GM15510 (cell line): ENCODE data around the gene IL20RB.

Source experiments
- POLR2A ChIP-seq: IDR thresholded peaks from 3 replicates; pipeline ENCODE4 v1.6.1; 2011; ENCODE audit warnings: borderline replicate concordance; ENCODE audit not compliant: insufficient read length; ENCODE audit errors: extremely low read depth

IL20RB gene

DNA sequence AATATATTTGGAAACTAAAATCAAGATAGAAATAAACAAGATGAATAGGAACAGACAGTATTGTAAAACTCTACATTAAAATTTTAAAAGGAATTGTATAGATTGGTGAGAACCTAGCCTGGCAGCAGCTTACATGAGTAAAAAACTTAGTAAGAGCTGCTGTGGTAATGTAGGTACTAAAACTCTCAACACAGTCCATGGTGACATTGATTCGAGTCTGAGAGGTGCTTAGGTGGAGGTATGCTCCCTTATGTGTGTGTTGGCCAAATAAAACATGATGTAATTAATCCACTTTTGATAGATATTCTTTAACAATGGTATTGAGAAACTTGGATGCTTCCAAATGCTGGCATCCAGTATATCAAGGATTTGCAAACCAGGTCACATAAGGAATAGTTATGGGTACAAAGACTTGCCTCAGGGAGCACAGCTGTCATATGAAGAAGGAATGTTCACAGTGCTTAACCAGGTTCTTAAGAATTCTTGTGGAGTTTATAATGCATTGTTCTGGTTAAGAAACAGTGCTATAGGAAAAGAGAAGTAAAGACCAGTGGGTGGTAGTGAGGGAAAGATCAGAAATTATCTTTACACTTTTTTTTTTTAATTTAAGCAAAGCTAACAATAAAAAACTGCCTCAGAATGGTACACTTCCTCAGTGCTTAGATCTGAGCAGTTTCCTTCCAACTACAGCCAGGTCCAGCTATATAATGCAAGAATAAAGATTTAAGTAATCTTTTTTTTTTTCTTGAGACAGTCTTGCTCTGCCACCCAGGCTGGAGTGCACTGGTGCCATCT is 24.6 kb upstream of the IL20RB start:
- no peak for TF ChIP-seq POLR2A

DNA sequence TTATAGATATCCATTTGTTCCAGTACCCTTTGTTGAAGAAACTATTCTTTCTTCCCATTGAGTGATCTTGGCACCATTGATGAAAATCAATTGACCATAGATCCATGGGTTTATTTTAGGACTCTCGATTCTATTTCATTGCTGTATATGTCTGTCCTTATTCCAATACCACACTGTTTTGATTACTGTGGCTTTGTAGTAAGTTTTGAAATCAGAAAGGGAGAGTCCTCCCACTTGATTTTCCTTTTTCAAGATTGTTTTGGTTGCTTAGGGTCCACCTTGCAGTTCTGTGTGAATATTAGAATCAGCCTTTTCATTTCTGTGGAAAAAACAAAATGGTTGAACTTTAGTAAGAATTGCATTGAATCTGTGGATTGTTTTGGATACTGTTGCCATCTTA is 20.6 kb upstream of the IL20RB start:
- no peak for TF ChIP-seq POLR2A

DNA sequence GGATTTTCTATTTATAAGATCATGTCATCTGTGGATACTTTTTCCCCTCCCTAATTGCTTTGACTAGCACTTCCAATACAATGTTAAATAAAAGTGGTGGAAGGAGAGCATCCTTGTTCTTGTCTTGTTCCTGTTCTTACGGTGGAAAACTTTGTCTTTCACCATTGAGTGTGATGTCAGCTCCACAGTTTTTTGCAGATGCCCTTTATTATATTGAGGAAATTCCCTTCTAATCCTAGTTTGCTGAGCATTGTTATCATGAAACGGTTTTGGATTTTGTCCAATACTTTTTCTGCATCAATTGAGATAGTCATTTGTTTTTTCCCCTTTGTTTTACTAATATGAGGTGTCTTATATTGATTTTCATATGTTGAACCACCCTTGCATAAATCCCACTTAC is 19.9 kb upstream of the IL20RB start:
- no peak for TF ChIP-seq POLR2A

DNA sequence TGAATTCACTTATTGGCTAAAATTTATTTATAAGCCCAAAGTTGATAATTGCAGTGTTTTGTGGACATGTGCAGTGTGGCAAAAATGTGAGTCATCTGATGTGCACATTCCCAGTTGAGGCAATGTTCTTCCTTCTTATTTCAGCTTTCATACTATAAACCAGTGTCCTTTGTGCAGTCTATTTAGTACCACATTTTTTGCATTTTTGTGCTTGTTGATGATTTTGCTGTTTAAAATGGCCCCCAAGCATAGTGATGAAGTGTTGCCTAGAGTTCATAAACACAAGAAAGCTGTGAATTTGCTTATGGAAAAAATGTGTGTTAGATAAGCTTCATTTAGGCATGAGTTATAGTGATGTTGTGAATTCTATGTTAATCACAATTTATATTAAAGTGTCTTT is 19.4 kb upstream of the IL20RB start:
- TF ChIP-seq POLR2A, result no peak

DNA sequence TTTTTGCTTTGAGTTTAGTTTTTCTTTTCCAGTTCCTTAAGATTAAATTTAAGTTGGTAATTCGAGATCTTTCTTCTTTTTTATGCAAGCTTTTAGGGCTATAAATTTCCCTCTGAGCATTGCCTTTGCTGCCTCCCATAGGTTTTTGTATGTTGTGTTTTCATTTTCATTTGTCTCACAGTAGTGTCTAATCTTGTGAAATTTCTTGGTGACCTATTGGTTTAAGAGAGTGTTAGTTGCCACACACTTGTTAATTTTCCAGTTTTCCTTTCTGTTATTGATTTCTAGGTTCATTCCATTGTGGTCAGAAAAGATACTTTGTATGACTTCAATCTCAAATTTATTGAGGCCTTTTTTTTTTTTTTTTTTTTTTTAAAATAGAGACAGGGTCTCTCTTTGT is 18.3 kb upstream of the IL20RB start:
- no peak for TF ChIP-seq POLR2A

DNA sequence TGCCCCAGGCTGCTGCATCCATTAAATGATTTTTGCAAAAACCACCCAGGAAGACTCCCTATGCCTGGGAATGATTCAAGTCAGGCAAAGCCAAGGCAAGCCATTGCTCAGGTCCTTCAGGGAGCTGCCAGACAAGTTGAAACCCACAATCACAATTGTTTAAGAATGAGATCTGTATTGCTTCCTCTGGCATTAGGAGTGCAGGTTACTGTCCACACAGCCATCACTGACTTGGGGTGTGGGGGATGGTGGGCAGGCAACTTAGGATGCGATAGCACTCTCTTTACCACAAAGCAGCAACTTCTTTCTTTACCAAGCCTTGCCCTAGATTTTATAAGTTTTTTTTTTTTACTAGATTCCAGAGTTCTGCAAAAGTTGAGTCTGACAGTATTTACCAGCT is 15.0 kb upstream of the IL20RB start:
- TF ChIP-seq POLR2A, result no peak

DNA sequence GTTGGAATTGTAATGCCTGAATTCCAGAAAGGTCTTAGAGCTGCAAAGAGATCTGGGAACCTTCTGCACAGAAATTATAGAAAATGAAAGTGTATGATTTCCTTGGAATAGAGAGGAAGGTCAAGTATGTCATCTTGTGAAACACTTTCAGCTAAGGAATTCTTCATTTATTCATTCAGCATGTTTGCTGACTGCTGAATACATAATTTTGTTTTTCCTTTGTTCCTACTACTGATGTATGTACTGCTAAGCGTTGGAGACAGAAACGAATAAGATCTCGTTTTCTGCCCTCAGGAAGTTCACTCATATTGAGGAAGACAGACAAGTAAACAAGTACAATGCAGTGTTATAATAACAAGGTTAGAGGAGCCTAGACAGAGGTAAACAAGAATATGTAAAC is 14.3 kb upstream of the IL20RB start:
- no peak for TF ChIP-seq POLR2A

DNA sequence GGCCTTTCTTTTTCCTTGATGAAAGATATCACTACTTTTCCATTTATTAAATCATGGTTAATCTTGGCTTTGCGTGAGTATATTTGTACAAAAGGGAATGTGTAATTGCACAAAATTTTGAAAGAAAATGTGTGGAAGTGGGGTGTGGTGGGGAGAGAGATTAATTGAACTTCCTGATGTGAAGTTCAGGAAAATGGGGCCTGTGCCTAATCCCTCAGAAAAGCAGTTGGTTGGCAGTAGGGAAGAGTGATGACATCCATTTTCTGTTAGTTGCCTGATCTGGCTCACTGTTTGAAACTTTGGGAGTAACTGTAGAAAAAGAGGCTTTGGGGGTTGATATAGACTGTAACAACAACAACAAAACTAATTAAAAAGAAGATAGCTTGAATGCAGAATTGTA is 10.8 kb upstream of the IL20RB start:
- no peak for TF ChIP-seq POLR2A

DNA sequence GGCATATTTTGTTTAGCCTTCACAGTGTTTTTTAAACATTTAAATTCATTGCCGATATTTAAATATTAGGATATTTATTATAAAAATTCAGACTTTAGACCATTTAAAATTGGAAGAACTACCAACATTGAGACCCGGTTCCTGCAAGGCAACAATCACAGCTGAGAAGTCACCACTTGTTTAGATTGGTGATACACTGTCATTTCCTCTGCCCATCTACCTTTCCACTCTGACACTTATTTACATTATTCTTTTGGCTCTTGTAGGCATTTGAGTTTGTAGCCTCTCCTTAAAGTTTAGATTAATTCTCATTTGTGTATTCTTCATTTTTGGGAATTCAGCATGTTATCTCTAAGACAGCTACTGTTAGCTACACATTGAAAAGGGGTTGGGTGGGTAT is 10.3 kb upstream of the IL20RB start:
- no peak for TF ChIP-seq POLR2A

DNA sequence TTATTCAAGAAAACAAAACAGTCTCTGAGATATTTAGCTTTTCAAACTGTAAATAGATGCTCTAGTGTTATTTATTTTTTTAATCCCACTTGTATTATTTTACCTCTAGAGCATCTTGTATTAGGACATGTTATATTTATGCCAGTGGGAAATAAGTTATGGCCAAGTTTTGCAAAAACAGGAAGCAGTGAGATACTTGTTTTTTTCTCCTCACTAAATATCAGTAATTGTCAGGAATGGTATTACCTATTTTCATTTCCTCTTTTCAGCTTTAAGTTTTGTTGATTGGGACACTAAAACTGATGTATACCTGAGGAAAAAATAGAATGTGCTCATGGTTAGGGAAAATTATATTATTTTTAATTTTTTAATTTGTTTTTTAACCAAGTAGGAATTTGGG is 8.6 kb upstream of the IL20RB start:
- no peak for TF ChIP-seq POLR2A

DNA sequence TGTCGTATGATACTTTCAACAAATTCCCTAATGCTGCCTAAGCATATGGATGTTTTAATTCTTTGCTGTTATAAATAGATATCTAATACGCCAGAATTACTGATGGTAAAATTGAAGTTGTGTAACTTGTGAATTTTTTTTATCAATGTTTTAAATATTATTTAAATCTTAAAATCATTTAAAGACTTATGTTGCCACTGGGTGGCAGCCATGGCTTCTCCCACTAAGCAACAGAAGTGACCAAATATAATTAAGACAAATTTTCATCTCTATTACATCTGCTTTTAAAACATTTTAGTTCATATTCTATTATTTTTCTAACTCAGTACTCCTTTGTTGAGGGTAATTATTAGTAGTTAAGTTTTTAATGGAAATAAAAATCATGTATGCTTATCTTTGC is 8.1 kb upstream of the IL20RB start:
- no peak for TF ChIP-seq POLR2A

DNA sequence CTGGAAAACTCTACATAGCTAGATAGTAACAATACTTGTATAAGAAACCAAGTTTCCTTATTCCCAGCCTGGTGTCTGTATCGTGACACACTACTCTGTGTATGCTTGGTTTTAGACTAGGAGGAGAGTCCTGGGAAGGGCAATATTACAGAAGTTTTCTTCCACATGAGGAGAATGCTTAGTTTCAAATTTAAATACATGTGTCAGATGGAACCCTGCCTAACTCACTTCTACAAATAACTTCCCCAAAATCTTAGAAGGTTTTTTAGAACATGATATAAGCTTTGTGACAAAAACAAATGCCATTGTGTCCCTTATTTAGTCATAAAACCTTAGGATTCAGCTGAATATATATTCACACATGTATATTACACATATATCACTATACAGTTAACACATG is 7.2 kb upstream of the IL20RB start:
- TF ChIP-seq POLR2A, result no peak

DNA sequence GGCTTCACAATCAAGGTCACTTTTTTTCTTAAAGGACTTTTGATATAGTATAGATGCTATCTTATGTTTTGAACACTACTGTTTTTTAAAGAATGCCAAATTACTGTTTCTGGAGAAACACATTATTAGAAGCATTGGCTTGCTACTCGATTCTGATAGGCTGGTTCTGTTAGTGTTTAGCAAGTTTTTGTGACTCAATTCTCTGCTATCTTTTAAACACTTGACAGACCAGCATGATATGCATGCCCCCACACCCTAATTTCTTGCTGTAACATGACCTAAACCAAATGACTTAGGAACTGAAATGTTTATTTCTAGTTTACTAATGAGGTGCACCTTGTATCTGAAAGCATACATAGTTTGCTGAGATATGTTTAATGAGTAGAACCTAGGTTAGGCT is 5.5 kb upstream of the IL20RB start:
- TF ChIP-seq POLR2A, result no peak

DNA sequence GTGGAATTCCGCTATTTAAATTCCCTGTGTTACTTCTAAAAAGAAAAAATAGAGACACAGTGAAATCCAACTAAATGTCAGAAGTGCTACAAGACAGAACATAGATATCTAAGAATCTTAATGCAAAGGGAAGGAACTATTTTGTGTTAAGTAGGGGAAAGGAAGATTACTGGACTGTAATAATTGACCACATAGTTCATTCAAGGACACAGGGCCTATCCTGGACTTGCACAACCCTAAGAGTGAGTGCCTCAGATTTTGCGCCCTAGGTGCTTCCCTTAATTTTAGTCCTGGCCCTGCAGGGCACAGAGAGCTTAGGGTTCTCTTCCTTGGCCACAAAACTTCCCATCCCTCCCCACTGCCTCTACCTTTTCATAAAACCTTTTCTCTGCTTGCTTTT is 3.5 kb upstream of the IL20RB start:
- TF ChIP-seq POLR2A, result no peak

DNA sequence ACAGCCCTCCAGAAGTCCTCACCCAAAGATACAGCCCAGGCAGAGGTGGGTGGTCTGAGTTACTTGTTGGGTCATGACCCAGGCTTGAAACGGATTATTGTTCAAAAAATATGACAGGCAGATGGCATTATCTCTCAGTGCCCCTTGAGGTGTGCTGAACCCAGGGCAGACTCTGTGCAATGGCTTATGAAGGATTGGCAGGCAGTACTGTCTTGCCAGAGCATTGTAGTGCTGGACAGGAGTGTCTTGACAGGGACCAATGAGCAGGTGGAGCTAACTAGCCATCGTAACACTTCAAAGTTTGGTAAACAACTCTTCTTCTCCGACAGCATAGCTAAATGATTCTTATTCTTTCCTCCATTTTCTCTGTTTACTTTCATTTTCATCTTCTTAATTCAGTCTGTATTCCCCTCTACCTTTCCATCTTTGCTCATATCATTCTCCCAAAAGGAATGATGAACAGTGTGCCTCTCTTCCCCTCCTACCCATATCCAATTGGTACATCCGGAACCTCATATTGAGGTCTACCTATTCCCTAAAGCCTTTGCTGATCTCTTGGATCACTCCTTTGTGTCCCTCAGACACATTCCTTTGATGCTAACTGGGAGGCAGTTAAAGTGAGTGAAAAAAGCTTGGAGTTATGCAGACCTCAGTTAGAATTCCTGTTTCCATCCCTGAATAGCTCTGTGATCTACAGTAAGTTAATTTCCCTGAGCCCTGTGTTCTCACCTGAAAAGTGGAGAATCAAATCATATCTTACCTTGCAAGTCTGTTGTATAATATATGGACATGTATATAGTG is 2.6 kb upstream of the IL20RB start:
- no peak for TF ChIP-seq POLR2A

DNA sequence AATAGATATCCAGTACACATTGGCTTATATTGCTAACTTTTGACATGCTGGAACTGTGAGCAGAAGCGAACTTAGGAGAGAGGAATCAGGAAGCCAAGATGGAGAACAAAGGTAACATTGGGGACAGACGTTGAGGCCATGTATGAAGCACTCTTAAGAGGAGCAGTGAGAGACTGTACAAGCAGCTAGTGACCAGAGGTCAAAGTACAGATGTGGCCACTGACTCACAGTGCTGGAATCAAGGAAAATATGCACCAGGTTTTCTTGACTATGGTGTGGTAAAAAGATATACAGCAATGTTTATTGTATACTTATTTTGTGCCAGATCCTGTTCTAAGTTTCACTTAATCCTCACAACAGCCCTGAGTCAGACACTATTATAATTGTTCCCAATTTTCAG is 2.0 kb upstream of the IL20RB start:
- TF ChIP-seq POLR2A, result no peak
